ENCODE results near the gene GXYLT2.

DNA sequence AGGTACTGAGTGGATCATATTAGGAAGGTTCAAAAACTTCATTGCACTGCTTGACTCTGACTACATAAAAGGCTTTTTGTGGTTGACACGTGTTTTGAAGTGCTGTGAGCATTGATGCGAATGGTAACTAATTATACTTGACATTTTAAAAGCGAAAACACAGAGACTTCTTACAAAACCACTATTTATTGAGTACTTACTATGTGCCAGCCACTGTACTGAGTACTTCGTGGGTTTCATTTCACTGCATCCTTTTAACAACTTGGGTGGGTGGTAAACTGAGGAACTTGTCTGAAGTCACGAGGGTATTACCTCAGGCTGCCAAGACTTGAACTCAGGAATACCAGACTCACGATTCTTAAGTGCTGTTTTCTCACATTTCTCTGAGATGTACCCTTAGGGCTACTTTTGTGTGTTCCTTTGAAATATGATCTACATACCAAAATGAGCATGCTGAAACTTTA lies 63.4 kb downstream of the GXYLT2 start:
- TF ChIP-seq, protein P1, sequence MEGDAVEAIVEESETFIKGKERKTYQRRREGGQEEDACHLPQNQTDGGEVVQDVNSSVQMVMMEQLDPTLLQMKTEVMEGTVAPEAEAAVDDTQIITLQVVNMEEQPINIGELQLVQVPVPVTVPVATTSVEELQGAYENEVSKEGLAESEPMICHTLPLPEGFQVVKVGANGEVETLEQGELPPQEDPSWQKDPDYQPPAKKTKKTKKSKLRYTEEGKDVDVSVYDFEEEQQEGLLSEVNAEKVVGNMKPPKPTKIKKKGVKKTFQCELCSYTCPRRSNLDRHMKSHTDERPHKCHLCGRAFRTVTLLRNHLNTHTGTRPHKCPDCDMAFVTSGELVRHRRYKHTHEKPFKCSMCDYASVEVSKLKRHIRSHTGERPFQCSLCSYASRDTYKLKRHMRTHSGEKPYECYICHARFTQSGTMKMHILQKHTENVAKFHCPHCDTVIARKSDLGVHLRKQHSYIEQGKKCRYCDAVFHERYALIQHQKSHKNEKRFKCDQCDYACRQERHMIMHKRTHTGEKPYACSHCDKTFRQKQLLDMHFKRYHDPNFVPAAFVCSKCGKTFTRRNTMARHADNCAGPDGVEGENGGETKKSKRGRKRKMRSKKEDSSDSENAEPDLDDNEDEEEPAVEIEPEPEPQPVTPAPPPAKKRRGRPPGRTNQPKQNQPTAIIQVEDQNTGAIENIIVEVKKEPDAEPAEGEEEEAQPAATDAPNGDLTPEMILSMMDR (IDR thresholded peaks at IDR 0.05) = no peak
- TF ChIP-seq POLR2A (IDR thresholded peaks at IDR 0.05) (no peak), POLR2AphosphoS5 (IDR thresholded peaks at IDR 0.05) (no peak)
